AG20443 (cell line): Measurements from ENCODE around the gene NINJ1.
"Not testable (repeated sequence)": the region's sequence is repeated elsewhere in the genome, so short reads cannot be mapped to it uniquely, and the experiment has no call there.

Source experiments
- DNase-seq: peaks from one replicate; pipeline ENCODE4 v3.0.0; 2012; ENCODE audit warnings: low spot score, mixed read lengths

Gene NINJ1

DNA sequence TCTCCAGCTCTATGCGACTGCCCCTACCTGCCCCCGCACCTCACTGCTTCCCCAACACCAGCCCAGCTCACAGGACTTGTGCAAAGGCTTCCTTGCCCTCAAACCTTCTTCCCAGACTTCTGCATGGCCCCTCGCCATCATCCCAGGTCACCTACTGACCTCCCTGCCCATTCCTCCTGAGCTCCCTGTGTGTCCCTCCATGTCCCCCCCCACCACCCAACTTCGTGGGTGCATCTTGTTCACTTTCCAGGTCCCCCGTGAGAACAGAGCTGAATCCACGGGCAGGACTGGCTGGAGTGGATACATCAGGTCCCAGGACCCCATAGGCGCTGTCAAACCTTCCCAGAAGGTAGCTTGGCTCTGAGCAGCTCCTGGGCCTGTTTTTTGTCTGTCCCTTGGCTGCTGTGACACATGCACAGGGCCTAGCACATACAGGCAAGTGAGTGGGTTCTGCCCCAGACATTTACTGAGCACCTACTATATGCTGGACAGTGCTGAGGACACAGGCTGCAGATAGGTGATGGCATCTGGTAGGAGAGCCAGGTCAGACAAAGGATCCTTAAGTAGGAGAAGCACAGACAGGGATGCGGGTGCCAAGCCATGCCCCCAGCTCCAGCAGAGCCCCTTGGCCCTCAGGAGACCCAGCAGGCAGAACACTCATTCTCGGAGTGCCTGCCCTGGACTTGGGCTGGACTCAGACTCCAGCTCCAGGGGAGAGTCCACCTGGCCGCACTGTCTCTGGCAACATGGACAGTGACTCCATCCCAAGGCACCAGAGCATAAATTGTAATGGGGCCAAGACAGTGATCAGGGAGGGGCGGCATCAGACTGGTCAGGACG, 15.0 kb downstream of the NINJ1 start:
- DNase-seq, result no peak

GRCh38 chr9:93117924-93118862, 15.9 kb downstream of the NINJ1 start:
- no peak for DNase-seq

DNA sequence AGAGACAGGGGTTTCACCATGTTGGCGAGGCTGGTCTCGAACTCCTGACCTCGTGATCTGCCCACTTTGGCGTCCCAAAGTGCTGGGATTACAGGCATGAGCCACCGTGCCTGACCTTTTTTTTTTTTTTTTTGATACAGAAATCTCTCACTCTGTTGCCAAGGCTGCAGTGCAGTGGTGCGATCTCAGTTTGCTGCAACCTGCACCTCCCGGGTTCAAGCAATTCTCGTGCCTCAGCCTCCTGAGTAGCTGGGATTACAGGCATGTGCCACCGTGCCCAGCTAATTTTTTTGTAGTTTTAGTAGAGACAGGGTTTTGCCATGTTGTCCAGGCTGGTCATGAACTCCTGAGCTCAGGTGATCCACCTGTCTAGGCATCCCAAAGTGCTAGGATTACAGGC, 16.5 kb downstream of the NINJ1 start:
- not testable (repeated sequence) for DNase-seq

GRCh38 chr9:93116072-93116961, 17.7 kb downstream of the NINJ1 start:
- DNase-seq, result peak; percentile 77

DNA sequence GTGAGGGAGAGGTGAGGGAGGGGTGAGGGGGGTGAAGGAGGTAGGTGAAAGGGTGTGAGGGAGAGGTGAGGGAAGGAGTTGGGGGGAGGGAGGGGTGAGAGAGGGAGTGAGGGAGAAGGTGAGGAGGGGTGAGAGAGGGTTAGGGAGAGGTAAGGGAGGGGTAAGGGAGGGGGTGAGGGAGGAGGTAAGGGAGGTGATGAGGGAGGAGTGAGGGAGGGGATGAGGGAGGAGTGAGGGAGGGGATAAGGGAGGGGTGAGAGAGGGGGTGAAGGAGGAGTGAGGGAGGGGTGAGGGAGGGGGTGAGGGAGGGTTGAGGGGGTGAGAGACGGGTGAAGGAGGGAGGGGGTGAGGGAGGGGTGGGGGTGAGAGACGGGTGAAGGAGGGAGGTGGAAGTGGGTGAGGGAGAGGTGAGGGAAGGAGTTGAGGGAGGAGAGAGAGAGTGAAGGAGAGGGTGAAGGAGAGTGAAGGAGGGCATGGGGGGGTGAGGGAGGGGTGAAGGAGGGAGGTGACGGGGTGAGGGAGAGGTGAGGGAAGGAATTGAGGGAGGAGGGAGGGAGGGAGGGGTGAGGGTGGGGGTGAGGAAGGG, 18.5 kb downstream of the NINJ1 start:
- DNase-seq, result no peak

DNA sequence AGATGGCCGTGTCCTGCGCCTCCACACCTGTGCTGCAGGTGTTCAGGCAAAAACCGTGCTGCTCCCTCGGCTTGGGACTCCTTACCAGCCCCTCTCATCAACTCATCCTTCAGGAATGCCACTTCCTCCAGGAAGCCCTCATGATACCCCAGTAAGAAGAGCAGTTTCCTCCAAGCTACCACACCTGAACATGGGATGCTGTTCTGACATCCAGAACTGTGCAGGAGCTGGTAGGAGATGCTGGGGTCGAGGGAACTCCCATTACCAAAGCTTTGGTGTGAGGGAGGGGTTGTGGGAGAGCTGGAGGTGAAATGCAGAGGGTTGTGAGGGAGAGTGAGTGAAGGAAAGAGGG, 19.1 kb downstream of the NINJ1 start:
- no peak for DNase-seq

- DNase-seq, result no peak
Observed at GRCh38 chr9:93114169-93114983, 19.7 kb downstream of the NINJ1 start.

DNA sequence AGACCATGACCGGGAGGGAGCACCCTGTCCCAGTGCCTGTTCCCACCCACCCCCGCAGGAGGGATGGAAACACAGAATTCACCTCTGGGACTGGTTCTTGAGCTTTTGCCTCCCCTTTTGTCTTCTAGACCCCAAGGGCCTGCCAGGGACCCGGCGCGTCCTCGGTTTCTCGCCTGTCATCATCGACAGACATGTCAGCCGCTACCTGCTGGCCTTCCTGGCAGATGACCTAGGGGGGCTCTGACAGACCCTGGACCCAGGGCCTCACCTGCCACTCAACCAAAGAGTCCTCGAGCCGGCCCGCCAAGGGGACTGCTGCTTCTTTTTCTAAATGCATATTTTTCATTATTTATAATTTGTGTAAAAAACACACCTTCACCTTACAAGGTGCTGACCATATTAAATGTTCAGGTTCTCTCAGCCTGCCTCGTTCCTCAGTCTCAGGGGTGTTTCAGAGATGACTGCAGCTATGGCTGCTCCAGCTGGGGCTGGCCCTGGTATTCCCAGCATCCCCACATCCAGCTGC, 21.1 kb downstream of the NINJ1 start:
- DNase-seq, result no peak

- DNase-seq, result no peak
Observed at GRCh38 chr9:93112116-93112863, 21.8 kb downstream of the NINJ1 start.

GRCh38 chr9:93111371-93112115, 22.5 kb downstream of the NINJ1 start:
- no peak for DNase-seq

GRCh38 chr9:93111001-93111370, 23.1 kb downstream of the NINJ1 start:
- no peak for DNase-seq

DNA sequence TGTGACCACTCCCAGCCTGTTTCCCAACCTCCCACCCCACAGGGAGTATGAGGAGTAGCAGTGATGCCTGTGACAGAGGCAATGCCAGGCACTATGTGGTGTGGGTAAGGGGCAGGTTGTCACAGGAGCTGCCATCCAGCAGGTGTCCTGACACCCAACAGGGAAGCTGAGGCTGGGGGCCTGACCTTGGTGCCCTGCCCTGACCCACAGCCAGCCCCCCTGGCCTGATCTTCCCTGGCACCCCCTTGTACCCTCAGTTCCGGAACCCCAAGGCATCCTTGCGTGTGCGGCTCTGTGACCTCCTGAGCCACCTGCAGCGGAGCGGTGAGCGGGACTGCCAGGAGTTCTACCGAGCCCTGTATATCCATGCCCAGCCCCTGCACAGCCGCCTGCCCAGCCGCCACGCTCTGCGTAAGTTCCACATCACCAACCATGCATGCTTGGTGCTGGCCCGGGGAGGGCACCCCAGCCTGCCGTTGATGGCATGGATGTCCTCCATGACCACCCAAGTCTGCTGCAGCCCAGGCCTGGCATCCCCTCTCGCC, 23.7 kb downstream of the NINJ1 start:
- no peak for DNase-seq

- no peak for DNase-seq
Observed at GRCh38 chr9:93108291-93109041, 25.6 kb downstream of the NINJ1 start.

DNA sequence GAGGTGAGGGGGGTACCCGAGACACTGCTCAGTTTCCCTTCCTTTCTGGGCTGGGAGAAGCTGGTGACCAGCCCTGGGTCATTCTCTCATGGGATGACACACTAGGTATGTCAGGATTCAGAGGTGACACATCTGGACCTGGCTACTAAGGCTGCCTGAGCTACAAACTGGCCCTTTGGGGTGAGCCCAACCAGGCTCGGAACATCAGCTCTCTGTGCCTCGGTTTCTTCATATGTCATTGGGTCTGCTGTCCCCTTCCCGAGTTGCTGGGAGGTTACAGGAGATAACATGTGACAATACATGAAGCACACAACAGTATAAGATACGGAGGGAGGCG, 26.3 kb downstream of the NINJ1 start:
- DNase-seq, result no peak

GRCh38 chr9:93107151-93107824, 26.8 kb downstream of the NINJ1 start:
- no peak for DNase-seq

GRCh38 chr9:93105620-93106019, 28.4 kb downstream of the NINJ1 start:
- no peak for DNase-seq

DNA sequence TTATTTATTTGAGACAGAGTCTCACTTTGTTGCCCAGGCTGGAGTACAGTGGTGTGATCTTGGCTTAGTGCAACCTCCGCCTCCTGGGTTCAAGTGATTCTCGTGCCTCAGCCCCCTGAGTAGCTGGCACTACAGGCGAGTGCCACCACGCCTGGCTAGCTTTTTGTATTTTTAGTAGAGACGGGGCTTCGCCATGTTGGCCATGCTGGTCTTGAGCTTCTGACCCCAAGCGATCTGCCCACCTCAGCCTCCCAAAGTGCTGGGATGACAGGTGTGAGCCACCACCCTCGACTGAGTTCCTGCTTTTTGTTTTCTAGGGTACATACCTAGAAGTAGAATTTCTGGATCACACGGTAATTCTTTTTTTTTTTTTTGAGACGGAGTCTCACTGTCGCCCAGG, 33.0 kb downstream of the NINJ1 start:
- not testable (repeated sequence) for DNase-seq

DNA sequence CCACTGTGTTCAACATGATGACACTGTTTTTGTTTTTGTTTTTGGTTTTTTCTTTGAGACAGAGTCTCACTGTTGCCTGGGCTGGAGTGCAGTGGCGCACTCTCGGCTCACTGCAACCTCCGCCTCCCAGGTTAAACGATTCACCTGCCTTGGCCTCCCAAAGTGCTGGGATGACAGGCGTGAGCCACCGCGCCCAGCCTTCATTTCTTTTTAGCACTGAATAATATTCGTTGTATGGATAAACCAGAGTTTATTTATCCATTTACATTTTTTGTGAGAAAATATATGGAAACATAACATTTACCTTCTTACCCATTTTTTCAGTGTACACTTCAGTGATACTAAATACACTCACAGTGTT, 33.8 kb downstream of the NINJ1 start:
- DNase-seq, result no peak
